NB4 (cell line): ENCODE measurements around the gene INHA.

Experiments
- DNase-seq: peaks from one replicate; pipeline ENCODE4 v3.0.0; 2010; ENCODE audit warnings: low read depth
- H3K4me3 ChIP-seq: one replicate; pipeline ENCODE4 v1.5.1; 2011; ENCODE audit warnings: mild to moderate bottlenecking, low read depth, low read length, moderate library complexity
- MYC ChIP-seq: IDR thresholded peaks from 2 replicates; pipeline ENCODE4 v1.6.1; 2011; ENCODE audit warnings: low read depth, low read length
- POLR2A ChIP-seq: IDR thresholded peaks from 2 replicates; pipeline ENCODE4 v1.6.1; 2011; ENCODE audit warnings: mild to moderate bottlenecking; ENCODE audit not compliant: insufficient read length; ENCODE audit errors: extremely low read depth
- TF ChIP-seq, protein P1 (sequence below): IDR thresholded peaks from one replicate; pipeline ENCODE4 v1.5.1; 2012; ENCODE audit warnings: low read depth, low read length
- TF ChIP-seq, protein P2 (sequence below): IDR thresholded peaks from 2 replicates; pipeline ENCODE4 v1.6.1; 2011; ENCODE audit warnings: low read depth, low read length

INHA gene

DNA sequence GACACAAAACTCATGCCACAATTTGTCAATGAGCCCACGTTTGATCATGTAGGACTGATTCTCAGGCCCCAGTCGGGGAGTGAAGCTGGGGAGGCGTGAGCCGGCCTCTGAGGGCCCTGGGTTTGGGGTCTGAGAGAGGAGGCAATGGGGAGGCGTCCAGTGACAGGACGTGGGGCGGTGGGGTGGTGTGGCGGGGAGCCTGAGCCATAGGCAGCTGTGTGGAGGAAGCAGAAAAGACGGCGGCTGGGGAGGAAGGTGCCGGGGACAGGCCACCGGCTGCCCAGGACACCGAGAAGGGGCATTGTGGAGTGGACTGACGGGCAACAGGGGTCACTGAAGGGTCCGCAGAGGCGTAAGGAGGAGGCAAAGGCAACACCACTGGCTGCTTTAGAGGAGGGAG is 35.7 kb upstream of the INHA start:
- TF ChIP-seq, protein P1, sequence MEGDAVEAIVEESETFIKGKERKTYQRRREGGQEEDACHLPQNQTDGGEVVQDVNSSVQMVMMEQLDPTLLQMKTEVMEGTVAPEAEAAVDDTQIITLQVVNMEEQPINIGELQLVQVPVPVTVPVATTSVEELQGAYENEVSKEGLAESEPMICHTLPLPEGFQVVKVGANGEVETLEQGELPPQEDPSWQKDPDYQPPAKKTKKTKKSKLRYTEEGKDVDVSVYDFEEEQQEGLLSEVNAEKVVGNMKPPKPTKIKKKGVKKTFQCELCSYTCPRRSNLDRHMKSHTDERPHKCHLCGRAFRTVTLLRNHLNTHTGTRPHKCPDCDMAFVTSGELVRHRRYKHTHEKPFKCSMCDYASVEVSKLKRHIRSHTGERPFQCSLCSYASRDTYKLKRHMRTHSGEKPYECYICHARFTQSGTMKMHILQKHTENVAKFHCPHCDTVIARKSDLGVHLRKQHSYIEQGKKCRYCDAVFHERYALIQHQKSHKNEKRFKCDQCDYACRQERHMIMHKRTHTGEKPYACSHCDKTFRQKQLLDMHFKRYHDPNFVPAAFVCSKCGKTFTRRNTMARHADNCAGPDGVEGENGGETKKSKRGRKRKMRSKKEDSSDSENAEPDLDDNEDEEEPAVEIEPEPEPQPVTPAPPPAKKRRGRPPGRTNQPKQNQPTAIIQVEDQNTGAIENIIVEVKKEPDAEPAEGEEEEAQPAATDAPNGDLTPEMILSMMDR: no peak
- TF ChIP-seq POLR2A (no peak), MYC (no peak)
- TF ChIP-seq, protein P2, sequence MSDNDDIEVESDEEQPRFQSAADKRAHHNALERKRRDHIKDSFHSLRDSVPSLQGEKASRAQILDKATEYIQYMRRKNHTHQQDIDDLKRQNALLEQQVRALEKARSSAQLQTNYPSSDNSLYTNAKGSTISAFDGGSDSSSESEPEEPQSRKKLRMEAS: no peak
- H3K4me3 ChIP-seq: no peak overlapping the region
- no peak for DNase-seq

DNA sequence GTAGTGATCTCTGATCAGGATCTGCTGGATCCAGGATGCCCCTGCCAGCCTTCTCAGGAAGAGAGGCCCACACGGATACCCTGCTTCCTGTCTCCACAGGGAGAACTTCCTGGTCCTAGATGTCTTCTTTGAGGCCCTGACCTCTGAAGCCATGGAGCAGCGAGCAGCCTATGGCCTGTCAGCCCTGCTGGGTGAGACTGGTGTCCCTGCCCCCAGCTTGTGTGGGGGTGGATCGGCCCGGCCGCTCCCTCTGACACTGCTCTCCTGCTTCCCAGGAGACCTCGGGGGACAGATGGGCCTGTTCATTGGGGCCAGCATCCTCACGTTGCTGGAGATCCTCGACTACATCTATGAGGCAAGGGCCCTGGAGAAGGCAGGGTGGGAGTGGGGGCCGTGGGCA is 35.1 kb upstream of the INHA start:
- TF ChIP-seq, protein P2: no peak
- TF ChIP-seq POLR2A (no peak), MYC (no peak)
- TF ChIP-seq, protein P1: no peak
- no peak for DNase-seq
- no peak overlapping the region for H3K4me3 ChIP-seq

DNA sequence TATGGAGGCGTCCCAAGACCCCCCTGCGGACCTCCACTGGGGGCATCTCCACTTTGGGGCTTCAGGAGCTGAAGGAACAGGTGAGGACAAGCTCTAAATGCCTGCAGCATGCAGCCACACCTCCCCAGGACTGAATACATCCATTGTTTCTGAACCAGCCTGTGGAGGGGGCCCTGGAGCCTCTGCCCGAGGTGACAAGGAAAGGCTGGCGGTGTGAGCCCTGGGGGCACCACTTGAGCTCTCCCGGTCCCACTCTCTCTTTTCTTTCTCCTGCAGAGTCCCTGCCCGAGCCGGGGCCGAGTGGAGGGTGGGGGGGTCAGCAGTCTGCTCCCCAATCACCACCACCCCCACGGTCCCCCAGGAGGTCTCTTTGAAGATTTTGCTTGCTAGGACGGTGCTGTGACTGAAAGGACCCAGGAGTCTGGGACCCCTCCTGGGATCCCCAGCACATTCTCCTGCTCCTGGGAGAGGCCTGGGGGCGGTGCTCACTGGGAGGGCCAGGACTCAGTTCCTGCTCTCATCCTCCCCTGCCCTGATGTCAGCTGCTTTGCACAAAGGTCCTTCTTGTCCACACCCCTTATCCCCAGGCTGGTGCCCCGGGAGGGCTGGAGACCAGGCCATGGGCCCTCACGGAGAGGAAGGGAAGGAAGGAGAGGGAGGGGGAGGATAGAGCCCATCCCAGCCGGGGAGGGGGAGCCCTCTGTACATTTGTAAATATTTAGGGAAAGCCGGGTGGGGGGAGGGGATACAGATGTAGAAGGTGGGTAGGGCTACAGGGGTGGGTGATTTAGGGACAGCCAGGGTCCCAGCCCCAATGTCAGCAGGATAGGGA is 34.2 kb upstream of the INHA start:
- H3K4me3 ChIP-seq: no peak overlapping the region
- no peak for DNase-seq
- TF ChIP-seq, protein P1: no peak
- TF ChIP-seq MYC: no peak
- TF ChIP-seq, protein P2: no peak
- no peak for TF ChIP-seq POLR2A

DNA sequence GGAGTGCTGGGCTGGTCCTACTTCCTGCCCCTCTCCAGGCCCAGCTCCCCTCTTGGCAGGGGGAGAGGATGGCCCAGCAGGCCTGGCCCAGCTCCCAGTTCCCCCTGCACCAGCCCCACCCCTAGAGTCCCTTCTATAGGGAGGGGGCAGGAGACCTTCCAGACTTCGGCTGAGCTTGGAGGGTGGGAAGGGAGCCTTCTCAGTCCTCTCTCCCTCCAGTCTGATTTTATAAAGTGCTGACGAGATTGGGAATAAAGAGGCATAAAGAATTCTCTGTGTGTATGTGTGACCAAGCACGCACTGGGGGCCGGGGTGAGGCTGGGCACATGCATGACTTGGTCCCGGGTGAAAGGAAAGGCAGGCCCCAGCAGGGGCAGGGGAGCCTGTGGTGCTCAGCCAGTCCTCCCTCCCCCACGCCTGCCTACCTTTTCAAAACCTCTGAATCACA is 33.6 kb upstream of the INHA start:
- no peak overlapping the region for H3K4me3 ChIP-seq
- TF ChIP-seq MYC (no peak), POLR2A (no peak)
- TF ChIP-seq, protein P1: no peak
- DNase-seq: peak; percentile 41

DNA sequence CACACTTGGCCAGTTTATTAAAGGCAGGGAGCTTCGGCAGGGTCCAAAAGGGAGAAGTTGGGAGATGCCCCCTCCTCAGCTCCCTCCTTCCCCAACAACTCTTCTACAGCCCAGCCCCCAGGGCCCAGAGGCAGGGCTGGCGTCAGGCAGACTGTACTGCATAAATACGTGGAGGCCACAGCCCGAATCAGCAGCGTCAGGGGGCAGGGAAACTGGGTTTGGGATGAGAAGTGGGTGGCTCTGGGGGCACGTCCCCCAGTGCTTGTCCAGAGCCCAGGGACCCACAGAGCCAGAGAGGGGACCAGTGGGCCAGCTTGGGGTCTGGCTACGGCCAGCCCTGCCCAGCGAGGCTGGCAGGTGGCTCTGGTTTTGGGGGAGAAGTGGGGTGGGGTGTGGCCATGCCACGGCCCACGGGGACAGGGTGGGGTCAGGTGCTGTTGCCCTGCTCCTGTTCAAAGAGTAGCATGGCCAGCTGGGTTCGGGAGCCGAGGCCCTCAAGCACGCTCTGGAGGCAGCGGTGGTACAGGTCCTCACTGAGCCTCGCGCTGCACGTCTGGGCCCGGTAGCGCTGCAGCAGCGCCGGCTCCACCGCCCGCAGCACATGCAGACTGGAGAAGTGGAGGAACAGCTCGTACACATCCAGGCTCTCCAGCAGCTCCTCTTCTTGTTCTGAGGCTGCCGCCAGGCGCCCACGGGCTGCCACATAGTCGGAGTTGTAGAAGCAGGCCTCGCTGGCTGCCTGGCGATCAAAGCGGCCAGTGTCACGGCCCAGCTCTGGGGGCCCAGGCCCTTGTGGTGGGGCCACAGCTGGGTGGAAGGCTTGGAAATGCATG is 32.9 kb upstream of the INHA start:
- TF ChIP-seq POLR2A (no peak), MYC (no peak)
- TF ChIP-seq, protein P2: no peak
- TF ChIP-seq, protein P1: no peak
- DNase-seq: no peak
- H3K4me3 ChIP-seq: no peak overlapping the region
